Right cardiac atrium (tissue), 5 donors: ENCODE results near the gene CDC42SE2. TPM values are rescaled to one million over a fixed set of nuclear protein-coding genes. Genes with fewer than 3 reads are reported as not detected.
A peak's percentile ranks its signal among the peaks of the same experiment; 100 is the strongest.

Source experiments
- ATAC-seq, 2 donors: fragments of 200-7000 bp; cut with Tn5 transposase; one replicate each; pipeline versions ENCODE4 v1.8.0 to v1.9.1; 2020; ENCODE audit warnings: moderate library complexity in 2 of 2, mild to moderate bottlenecking in 1 of 2
- DNase-seq, 3 donors: peaks; one replicate each; pipeline ENCODE4 v3.0.0-alpha.2; 2020
- H3K27ac ChIP-seq: one replicate; pipeline ENCODE4 v1.5.1; 2013; ENCODE audit warnings: mild to moderate bottlenecking, low read length, control low read depth, moderate library complexity
- H3K27me3 ChIP-seq: one replicate; pipeline ENCODE4 v1.6.1; 2013; ENCODE audit not compliant: control insufficient read depth, insufficient read depth
- H3K4me1 ChIP-seq: one replicate; pipeline ENCODE4 v1.6.1; 2013; ENCODE audit warnings: low read length; ENCODE audit not compliant: control insufficient read depth, insufficient read depth
- H3K4me3 ChIP-seq: one replicate; pipeline ENCODE4 v1.5.1; 2013; ENCODE audit warnings: low read length, control low read depth
- H3K9me3 ChIP-seq: one replicate; pipeline ENCODE4 v1.6.1; 2013; ENCODE audit warnings: low read length; ENCODE audit not compliant: control insufficient read depth
- WGBS: extraction: QIAGEN DNeasy Blood & Tissue Kit; methylation state at CpG from one replicate; pipeline ENCODE4 v1.1.7; 2013; 5-methylcytosine and 5-hydroxymethylcytosine counted together
- intact Hi-C, 4 donors: fragments of 100-400 bp; cut with DNase I; formaldehyde crosslinking; loops; one replicate each; pipeline versions ENCODE4 v1.11.0 to v1.14.0; 2022 to 2023
- polyA plus RNA-seq: library from polyadenylated mRNA; stranded (reverse); fragments of 200-250 nt; gene quantifications from one replicate; pipeline ENCODE4 v1.2.3, GENCODE V29; 2013
- total RNA-seq, 4 donors: library from RNA; stranded (reverse); fragmentation: NEBNext Ultra II Directional; extraction: Animal tissue kit (Norgen Biotek cat#: 25700); gene quantifications; one replicate each; pipeline ENCODE4 v1.2.1, GENCODE V29; 2021
- donor health status: healthy with polysubstance abuse.
- donor health status: DM: no; HTN: yes; CAD: no.
- donor health status: DM: no; HTN: no; CAD: no.
- donor health status: DM: no; HTN: yes; CAD: no; lungs with severe emphysema.
- donor health status: DM: yes; HTN: yes; CAD: no.

The CDC42SE2 gene
- total and polyA plus RNA-seq, 5 donors, result 7.7 to 14.2 (median 13.2) TPM

DNA sequence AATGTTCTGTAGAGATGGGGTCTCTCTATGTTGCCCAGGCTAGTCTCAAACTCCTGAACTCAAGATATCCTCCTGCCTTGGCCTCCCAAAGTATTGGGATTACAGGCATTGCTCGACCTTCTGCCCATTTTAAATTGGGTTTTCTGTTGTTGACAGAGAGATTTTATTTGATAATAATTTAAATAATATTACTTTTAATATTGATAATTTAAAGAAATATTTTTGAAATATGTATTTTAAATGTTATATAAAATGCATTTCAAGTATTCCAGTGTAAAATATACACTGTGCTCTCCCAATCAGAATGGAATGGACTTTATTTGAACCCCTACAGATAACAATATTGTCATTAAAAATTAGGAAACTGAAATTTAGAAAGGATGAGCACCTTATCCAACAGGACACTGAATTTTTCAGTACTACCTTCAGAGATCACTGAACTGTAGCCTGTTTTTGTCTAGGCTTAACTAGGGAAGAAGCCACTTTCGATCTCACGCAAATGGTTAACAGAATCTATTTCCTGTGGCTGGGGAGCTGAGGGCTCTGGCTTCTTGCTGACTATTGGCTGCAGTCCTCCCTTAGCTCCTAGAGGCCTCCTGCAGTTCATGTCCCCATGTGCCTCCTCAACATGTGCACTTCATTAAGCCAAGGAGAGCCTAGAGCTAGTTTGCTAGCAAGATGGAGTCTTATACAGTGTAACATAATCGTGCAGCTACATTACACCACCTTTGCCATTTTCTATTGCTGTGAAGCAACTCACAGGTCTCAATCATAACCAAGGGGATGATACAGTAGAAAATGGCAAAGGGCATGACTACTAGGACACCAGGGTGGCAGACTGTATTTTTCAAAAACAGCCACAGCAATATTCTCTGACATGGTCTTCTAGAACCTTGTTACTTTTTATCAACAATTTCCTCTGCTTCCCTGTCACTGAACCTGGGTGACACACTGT lies 150.0 kb downstream of the CDC42SE2 start:
- no peak overlapping the region for H3K4me3 ChIP-seq
- 86% methylated on average over 4 of the region's 4 CpGs for WGBS
- no peak overlapping the region for H3K27ac ChIP-seq
- no peak for DNase-seq
- H3K4me1 ChIP-seq, result no peaks in the 10 kb centered on the region
- H3K9me3 ChIP-seq, result no peaks in the 10 kb centered on the region
- no peaks in the 10 kb centered on the region for H3K27me3 ChIP-seq
- no peak for ATAC-seq
- intact Hi-C loops, result loop anchor here in 2 of 4 donors (5.0 to 10.0 kb wide), 2 partner anchors 242 to 1509 kb away; partner anchors contain the start of genes CHSY3 (in 1 of the 2) and LYRM7 (in 1 of the 2)

DNA sequence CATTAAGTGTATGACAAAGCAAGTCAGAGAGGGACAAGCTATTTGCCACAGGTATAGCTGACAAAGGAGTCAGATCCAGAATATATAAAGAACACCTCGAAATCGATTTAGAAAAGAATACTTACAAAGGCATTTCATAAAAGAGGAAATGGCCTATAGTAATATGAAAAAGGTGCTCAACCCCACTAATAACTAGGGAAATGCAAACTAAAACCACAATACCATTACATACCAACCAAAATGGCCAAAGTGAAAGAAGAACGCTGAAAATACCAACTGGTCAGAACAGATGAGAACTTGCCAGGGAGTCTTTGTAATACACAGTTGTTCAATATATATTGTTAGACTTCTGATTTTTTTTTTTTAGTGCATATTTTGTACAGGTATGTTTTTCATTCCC lies 152.9 kb downstream of the CDC42SE2 start:
- ATAC-seq (no peak), DNase-seq (no peak)
- intact Hi-C loops, result loop anchor here in 1 of 4 donors (10.0 kb wide), 1 partner anchor 1512 kb away; the partner anchor contains the start of gene CHSY3
- no peak overlapping the region for H3K27ac ChIP-seq
- H3K4me1 ChIP-seq, result no peaks in the 10 kb centered on the region
- H3K9me3 ChIP-seq, result no peaks in the 10 kb centered on the region
- no peak overlapping the region for H3K4me3 ChIP-seq
- no peaks in the 10 kb centered on the region for H3K27me3 ChIP-seq
- 76% methylated on average over 3 of the region's 3 CpGs for WGBS

DNA sequence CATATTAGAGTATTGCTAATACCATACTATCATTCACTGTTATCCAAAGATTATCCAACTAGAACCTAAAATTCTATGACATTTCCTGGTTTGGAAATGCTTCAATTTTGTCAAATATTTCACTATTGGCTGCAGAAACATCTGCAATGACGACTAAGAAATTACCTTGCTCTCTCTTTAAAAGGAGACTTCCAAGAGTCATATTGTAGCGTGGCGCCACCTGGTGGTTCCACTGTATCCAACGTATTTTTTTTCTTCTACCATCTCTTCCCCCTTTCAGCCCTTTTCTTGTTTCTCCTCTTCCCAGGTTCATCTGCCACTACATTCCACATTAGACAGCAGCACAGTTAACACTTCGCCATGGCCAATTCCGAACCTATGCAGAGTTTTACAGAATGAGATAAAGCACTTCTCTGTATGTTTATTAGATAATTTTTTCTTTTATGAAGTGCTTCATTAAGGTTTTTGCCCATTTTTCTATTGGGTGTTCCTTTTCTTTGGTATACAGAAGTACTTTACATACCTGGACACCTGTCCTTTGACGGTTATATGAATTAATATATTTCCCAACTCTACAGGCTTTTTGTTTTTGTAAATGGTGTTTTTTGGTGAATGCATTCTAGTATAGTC lies 153.5 kb downstream of the CDC42SE2 start:
- no peaks in the 10 kb centered on the region for H3K4me1 ChIP-seq
- no peaks in the 10 kb centered on the region for H3K9me3 ChIP-seq
- ATAC-seq (peak; percentile 33 to 40), DNase-seq (peak; percentile 76 to 90 (median 82))
- intact Hi-C loops, result loop anchor here in 1 of 4 donors (10.0 kb wide), 1 partner anchor 1513 kb away; the partner anchor contains the start of gene CHSY3
- no peak overlapping the region for H3K27ac ChIP-seq
- H3K4me3 ChIP-seq, result no peak overlapping the region
- WGBS, result 21% methylated on average over 7 of the region's 7 CpGs
- H3K27me3 ChIP-seq, result no peaks in the 10 kb centered on the region

DNA sequence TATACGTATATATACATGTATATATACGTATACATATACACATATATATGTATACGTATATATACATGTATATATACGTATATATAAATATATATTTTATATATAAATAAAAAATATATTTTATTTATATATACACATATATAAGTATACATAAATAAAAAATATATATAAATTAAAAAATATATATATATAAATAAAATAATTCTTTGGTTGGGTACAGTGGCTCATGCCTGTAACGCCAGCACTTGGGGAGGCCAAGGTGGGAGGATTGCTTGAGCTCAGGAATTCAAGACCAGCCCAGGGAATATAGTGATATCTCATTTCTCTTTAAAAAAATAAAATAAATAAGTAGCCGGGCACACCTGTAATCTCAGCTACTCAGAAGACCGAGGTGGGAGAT lies 155.0 kb downstream of the CDC42SE2 start:
- Histone ChIP-seq H3K4me1 (no peaks in the 10 kb centered on the region), H3K27me3 (no peaks in the 10 kb centered on the region), H3K9me3 (no peaks in the 10 kb centered on the region), H3K27ac (no peak overlapping the region), H3K4me3 (no peak overlapping the region)
- intact Hi-C loops, result loop anchor here in 1 of 4 donors (10.0 kb wide), 1 partner anchor 1514 kb away; the partner anchor contains the start of gene CHSY3
- ATAC-seq (no peak), DNase-seq (no peak)
- WGBS, result 91% methylated on average over 7 of the region's 7 CpGs

DNA sequence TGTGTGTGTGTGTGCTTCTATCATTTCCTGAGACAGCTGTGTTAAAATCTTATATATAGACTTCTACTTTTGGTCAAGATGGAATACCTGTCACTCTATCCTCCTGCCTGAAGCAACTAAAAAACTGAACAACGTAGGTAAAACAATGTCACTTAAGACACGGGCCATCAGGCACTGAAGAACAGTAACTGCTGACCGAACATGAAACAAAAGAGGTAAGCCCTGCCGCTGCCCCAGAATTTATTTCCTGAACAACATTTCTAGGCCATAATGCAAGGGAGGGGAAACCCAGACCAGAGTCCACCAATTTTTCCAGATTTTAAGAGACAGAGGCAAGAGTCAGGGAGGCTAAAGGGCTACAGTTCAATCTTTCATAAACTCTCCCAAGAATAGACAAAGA lies 156.0 kb downstream of the CDC42SE2 start:
- no peaks in the 10 kb centered on the region for H3K4me1 ChIP-seq
- DNase-seq (no peak), ATAC-seq (no peak)
- H3K4me3 ChIP-seq, result no peak overlapping the region
- no peaks in the 10 kb centered on the region for H3K9me3 ChIP-seq
- no peak overlapping the region for H3K27ac ChIP-seq
- intact Hi-C loops, result loop anchor here in 1 of 4 donors (10.0 kb wide), 1 partner anchor 1515 kb away; the partner anchor contains the start of gene CHSY3
- no peaks in the 10 kb centered on the region for H3K27me3 ChIP-seq
- WGBS, result 86% methylated on average over 4 of the region's 4 CpGs

DNA sequence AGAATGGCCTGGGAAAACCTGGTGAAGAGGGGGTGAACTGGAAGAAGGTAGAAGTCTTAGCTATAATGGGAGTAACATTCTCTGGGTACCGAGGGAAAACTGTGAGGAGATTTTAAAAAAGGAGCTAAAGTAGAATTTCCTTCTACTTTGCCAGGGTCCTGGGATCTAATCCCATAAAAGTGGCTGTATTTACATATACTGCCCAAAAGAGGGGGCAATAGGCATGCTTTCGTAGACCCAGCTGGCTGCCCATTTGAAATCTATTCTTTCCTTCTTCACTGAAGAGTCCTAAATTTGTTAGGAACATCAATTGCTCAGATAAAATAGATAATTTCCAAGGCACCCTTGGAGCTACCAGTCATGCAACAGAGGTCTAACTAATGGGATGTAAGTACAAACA lies 159.2 kb downstream of the CDC42SE2 start:
- ATAC-seq (peak in 1 of 2 donors; percentile 54), DNase-seq (no peak)
- H3K27me3 ChIP-seq, result no peaks in the 10 kb centered on the region
- H3K9me3 ChIP-seq, result no peaks in the 10 kb centered on the region
- no peaks in the 10 kb centered on the region for H3K4me1 ChIP-seq
- intact Hi-C loops, result no loop called here
- 69% methylated on average over 2 of the region's 2 CpGs for WGBS
- no peak overlapping the region for H3K4me3 ChIP-seq
- no peak overlapping the region for H3K27ac ChIP-seq

DNA sequence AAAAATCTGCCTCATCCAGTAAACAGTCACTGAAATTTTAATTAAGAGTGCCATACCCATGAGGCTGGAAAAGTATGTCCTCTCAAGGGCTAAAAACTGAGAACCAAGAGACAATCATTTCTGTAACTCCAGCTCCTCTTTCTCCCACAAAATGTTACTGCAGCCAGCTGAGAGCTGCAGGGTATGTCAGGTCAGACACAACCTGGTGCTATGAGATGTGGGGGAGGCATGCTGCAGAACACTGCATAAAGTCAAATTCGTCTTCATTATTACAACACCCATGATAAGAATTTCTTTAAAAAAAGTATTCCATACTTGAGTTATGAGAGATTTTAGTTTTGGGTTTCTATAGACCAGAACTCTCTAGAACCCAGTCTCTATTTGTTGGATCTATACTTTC lies 162.2 kb downstream of the CDC42SE2 start:
- no peak for DNase-seq
- H3K27me3 ChIP-seq, result no peaks in the 10 kb centered on the region
- H3K4me1 ChIP-seq, result no peaks in the 10 kb centered on the region
- H3K27ac ChIP-seq, result no peak overlapping the region
- H3K4me3 ChIP-seq, result no peak overlapping the region
- ATAC-seq, result no peak
- H3K9me3 ChIP-seq, result no peaks in the 10 kb centered on the region
- WGBS, result 77% methylated on average over 1 of the region's 1 CpG
- intact Hi-C loops, result no loop called here

DNA sequence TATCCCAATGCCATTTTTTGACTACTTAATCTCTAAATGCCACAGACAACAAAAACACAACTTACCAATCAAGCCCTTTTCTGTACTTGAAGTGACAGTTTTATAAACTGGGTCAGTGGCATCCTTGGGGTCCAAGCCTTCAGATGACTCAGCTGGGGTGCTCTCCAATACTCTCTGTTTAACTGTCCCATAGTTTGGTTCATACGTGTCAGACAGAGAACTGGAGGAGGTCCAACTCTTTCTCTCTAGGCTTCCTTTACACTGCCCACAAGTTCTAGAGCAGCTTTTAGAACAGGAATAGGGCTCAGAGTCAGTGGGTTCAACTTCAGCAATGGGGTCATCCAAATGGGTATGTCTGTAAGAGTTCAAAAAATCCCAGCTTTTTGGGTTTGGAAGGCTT lies 166.9 kb downstream of the CDC42SE2 start:
- Histone ChIP-seq H3K4me1 (no peaks in the 10 kb centered on the region), H3K4me3 (no peak overlapping the region), H3K27ac (no peak overlapping the region), H3K9me3 (no peaks in the 10 kb centered on the region), H3K27me3 (no peaks in the 10 kb centered on the region)
- ATAC-seq (peak in 1 of 2 donors; percentile 35), DNase-seq (no peak)
- 28% methylated on average over 1 of the region's 1 CpG for WGBS
- intact Hi-C loops, result no loop called here

DNA sequence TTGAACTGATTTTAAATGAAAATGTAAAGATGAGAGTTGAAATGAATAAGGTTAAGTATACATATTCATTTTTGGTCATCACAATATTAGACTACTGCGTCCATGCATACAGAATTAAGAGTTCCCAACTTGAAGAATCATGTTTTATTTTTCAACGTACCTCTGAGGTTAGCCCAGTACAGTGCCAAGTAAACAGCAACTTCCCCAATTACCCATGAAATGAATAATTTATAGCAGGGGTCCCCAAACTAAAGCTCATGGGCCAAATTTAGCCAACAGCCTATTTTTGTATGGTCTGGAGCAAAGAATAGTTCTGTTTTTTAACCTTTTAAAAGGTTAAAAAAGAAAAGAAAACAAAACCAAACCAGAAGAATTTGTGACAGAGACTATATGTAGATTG lies 167.9 kb downstream of the CDC42SE2 start:
- DNase-seq, result no peak
- WGBS, result 90% methylated on average over 2 of the region's 2 CpGs
- no peaks in the 10 kb centered on the region for H3K4me1 ChIP-seq
- no peaks in the 10 kb centered on the region for H3K27me3 ChIP-seq
- no peak overlapping the region for H3K4me3 ChIP-seq
- no peaks in the 10 kb centered on the region for H3K9me3 ChIP-seq
- no peak overlapping the region for H3K27ac ChIP-seq
- intact Hi-C loops, result no loop called here
- ATAC-seq, result no peak

DNA sequence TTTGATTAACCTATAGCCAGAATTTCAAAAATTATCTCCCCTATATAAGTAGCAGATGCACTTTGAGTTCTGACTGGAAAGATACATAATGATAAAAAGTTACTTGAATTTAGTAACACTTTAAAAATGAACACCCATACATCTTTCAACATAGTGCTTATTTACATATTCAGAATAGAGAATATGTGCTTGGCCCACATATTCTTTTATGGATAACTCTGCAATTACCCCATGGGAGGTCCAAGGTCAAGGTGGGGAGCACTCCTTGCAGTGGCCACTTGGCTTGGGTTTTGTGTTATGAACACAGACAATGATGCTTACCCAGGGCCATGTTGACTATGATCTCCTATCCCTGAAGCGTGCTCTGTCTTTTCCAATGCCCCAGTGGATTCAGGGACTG lies 169.3 kb downstream of the CDC42SE2 start:
- ATAC-seq, result no peak
- intact Hi-C loops, result no loop called here
- 98% methylated on average over 1 of the region's 1 CpG for WGBS

DNA sequence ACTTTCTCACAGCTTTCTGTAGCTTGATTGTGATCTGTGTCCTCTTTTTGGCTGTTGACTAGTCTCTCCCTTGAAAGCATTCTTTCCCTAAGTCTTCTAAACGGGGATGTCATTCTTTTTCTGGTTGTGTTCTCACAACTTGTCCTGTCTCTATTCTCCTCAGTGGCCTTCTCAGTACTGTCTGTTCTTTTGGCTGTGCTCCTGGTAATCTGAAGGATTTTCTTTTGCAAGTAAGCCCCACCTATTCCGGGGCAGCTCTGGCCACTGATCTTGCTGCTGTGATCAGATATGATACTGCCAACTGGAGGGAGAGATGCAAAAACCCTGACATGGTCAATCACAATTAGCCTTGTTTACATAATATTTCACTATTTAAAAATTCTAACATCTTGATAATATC lies 172.2 kb downstream of the CDC42SE2 start:
- peak; percentile 41 to 56 for ATAC-seq
- intact Hi-C loops, result no loop called here
- 51% methylated on average over 2 of the region's 2 CpGs for WGBS

More for the DNA sequence above, 169.3 kb downstream of the CDC42SE2 start:
- Histone ChIP-seq H3K27me3 (no peaks in the 10 kb centered on the region), H3K4me1 (no peaks in the 10 kb centered on the region), H3K27ac (no peak overlapping the region), H3K9me3 (no peaks in the 10 kb centered on the region), H3K4me3 (no peak overlapping the region)
- DNase-seq, result no peak

More for the DNA sequence above, 172.2 kb downstream of the CDC42SE2 start:
- no peaks in the 10 kb centered on the region for H3K9me3 ChIP-seq
- H3K4me1 ChIP-seq, result no peaks in the 10 kb centered on the region
- H3K27me3 ChIP-seq, result no peaks in the 10 kb centered on the region
- H3K4me3 ChIP-seq, result no peak overlapping the region
- no peak overlapping the region for H3K27ac ChIP-seq
- DNase-seq, result peak in 1 of 3 donors; percentile 54
